Liver (tissue), 3 donors: ENCODE measurements around the gene LAD1.

Experiments used
- ATF3 ChIP-seq: IDR thresholded peaks from 2 replicates; pipeline ENCODE4 v1.6.1; 2016; ENCODE audit warnings: antibody characterized with exemption
- CTCF ChIP-seq: fragments of 150-350 bp; IDR thresholded peaks from 2 replicates; pipeline ENCODE4 v1.5.1; 2017; ENCODE audit warnings: improper control_type of control experiment, low read depth, low read length; ENCODE audit not compliant: missing input control
- JUND ChIP-seq, 2 donors: IDR thresholded peaks; 2 replicates each; pipeline ENCODE4 v1.6.1; 2016; ENCODE audit warnings: antibody characterized with exemption in 2 of 2
- MAX ChIP-seq: IDR thresholded peaks from 2 replicates; pipeline ENCODE4 v1.6.1; 2016; ENCODE audit warnings: antibody characterized with exemption
- RXRA ChIP-seq, 2 donors: IDR thresholded peaks; 2 replicates each; pipeline ENCODE4 v1.6.1; 2017 to 2018; ENCODE audit warnings: antibody characterized with exemption in 2 of 2, mild to moderate bottlenecking in 1 of 2
- YY1 ChIP-seq: IDR thresholded peaks from 2 replicates; pipeline ENCODE4 v1.6.1; 2016; ENCODE audit warnings: antibody characterized with exemption, mild to moderate bottlenecking
- donor health status: healthy.
- donor health status: healthy.

- TF ChIP-seq JUND (IDR thresholded peaks at IDR 0.05): no peak
- TF ChIP-seq CTCF: no peak
- TF ChIP-seq RXRA (IDR thresholded peaks at IDR 0.05): no peak
- no peak for TF ChIP-seq ATF3
- no peak for TF ChIP-seq YY1
- no peak for TF ChIP-seq MAX
These were observed 29.9 kb downstream of the LAD1 start for GRCh38 chr1:201369209-201369608.
